GM18909 (cell line): ENCODE results near the gene PRH2.

ENCODE experiments used
- ATAC-seq: cut with Tn5 transposase; IDR thresholded peaks from one replicate; pipeline ENCODE4 v1.9.1; 2021; ENCODE audit warnings: mild to moderate bottlenecking; ENCODE audit not compliant: unreplicated experiment, poor library complexity

Gene PRH2

GRCh38 chr12:10957741-10958140 is 28.7 kb downstream of the PRH2 start:
- no peak for ATAC-seq

DNA sequence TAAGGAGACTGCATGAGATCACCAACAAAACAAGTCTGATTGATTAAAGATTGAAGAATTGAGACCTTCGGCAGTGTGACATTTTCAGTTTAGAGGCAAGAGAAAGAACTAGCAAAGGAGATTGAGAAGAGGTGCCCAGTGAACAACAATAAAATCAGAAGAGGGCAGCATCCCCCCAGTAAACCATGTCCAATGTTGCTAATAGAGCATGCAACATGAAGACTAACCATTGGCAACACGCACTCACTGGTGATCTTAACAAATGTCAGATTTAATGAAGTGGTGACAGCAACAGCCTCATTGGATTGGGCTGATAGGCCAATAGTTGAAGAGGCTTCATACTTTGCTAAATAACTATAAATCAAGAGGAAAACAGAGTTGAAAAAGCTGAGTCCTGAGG is 30.8 kb downstream of the PRH2 start:
- ATAC-seq, result no peak

- no peak for ATAC-seq
Measured at GRCh38 chr12:10960211-10960610, 31.2 kb downstream of the PRH2 start.

GRCh38 chr12:10965476-10965875 is 36.4 kb downstream of the PRH2 start:
- no peak for ATAC-seq

DNA sequence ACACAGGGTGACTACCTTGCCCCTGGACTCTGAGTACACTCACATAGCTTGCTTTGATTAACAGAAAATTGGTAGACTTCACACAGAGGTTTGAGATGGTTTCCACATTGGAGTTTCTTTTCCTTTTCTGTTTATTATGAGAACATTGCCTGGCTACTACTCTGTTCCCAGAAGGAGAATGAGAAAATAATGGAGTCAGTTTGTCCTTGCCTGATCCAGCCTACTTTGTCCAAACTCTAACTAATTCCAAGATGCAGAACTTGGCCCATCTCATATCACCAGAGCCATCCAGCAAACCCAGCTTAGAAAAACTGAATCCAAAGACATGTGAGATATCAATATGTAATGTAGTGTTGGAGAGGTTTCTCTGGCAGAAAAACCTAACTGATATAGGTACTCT is 37.3 kb downstream of the PRH2 start:
- ATAC-seq, result no peak

DNA sequence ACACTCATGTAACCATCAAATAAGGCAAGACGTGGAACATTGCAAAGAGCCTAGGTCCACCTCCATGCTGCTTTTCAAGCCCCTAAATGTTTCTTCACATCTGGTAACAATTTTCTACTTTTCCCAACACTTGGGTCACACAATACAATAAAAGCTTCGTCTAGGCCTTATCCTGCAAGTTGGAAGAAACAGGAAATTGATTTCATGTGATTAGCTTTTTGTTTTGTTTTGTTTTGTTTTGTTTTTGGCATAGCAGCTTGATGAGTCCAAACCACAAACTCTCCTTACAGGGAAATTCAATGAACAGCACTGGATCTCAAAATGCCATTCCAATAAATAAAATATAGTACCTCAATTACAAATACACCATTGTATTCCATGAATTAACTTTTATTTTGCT is 38.4 kb downstream of the PRH2 start:
- no peak for ATAC-seq

GRCh38 chr12:10968765-10969456 is 39.9 kb downstream of the PRH2 start:
- ATAC-seq, result no peak

- no peak for ATAC-seq
Measured at GRCh38 chr12:10974965-10975364, 45.9 kb downstream of the PRH2 start.

- ATAC-seq, result no peak
Measured at GRCh38 chr12:10982244-10982643, 53.2 kb downstream of the PRH2 start.
